H1 (cell line): ENCODE measurements around the gene MCF2L. TPM values are rescaled to one million over a fixed set of nuclear protein-coding genes. Genes with fewer than 3 reads are reported as not detected.

ENCODE experiments used
- CTCF ChIA-PET: fragments of 300-600 bp; sonication (Branson Sonifier 250); formaldehyde crosslinking; loops from one replicate; lab custom pipeline; 2021; ENCODE audit not compliant: partially characterized antibody; lab: Charles Lee
- POLR2A ChIA-PET: fragments of 300-600 bp; sonication (Branson Sonifier 250); formaldehyde crosslinking; loops from one replicate; lab custom pipeline; 2021; ENCODE audit warnings: inconsistent platforms; ENCODE audit not compliant: partially characterized antibody; lab: Charles Lee
- DNase-seq, 2 experiments: peaks; one replicate each; pipeline versions ENCODE4 v3.0.0 to v3.0.0-alpha.2; 2010 to 2022; ENCODE audit warnings: low spot score in 2 of 2, low read depth in 1 of 2, mixed read lengths in 1 of 2
- FAIRE-seq: peaks from 2 replicates; lab custom pipeline; 2011; peaks lifted over from hg19 to GRCh38; lab: Jason Lieb, UNC
- H2AFZ ChIP-seq: 2 replicates; pipeline ENCODE4 v1.8.1; 2012; ENCODE audit warnings: low read length, inconsistent platforms
- H2AK5ac ChIP-seq: 2 replicates; pipeline ENCODE4 v1.6.1; 2013; ENCODE audit warnings: low read depth, low read length
- H2BK120ac ChIP-seq: replicated peaks from 2 replicates; pipeline ENCODE3; 2013; ENCODE audit warnings: low read depth, low read length, inconsistent platforms
- H2BK12ac ChIP-seq: 2 replicates; pipeline ENCODE4 v1.6.1; 2013; ENCODE audit warnings: low read depth, low read length
- H2BK15ac ChIP-seq: 2 replicates; pipeline ENCODE4 v1.6.1; 2013; ENCODE audit warnings: low read length
- H2BK20ac ChIP-seq: 2 replicates; pipeline ENCODE4 v1.6.1; 2013; ENCODE audit warnings: low read length
- H2BK5ac ChIP-seq: 2 replicates; pipeline ENCODE4 v1.6.1; 2013; ENCODE audit warnings: low read depth, low read length
- H3K14ac ChIP-seq: 2 replicates; pipeline ENCODE4 v1.6.1; 2013; ENCODE audit warnings: inconsistent platforms; ENCODE audit not compliant: insufficient read length
- H3K18ac ChIP-seq: 2 replicates; pipeline ENCODE4 v1.6.1; 2013; ENCODE audit warnings: low read length; ENCODE audit errors: extremely low read depth
- H3K23ac ChIP-seq: 2 replicates; pipeline ENCODE4 v1.6.1; 2013; ENCODE audit warnings: inconsistent platforms; ENCODE audit not compliant: insufficient read length
- H3K23me2 ChIP-seq: 2 replicates; pipeline ENCODE4 v1.6.1; 2013; ENCODE audit warnings: low read depth, low read length
- H3K27ac ChIP-seq: 2 replicates; pipeline ENCODE4 v1.6.1; 2011; ENCODE audit warnings: low read depth, low read length, inconsistent platforms
- H3K27me3 ChIP-seq, 4 experiments: replicated peaks in 1 of 4; 1 replicate in 1 of 4; 2 replicates in 3 of 4; pipeline versions ENCODE4 v1.6.1 to v1.8.1; 2011 to 2013; ENCODE audit warnings: low read length in 3 of 4, mild to moderate bottlenecking in 3 of 4, inconsistent platforms in 2 of 4, mixed read lengths in 2 of 4, moderate library complexity in 1 of 4; ENCODE audit not compliant: control insufficient read depth in 3 of 4, insufficient read depth in 3 of 4; ENCODE audit errors: extremely low read depth in 1 of 4
- H3K36me3 ChIP-seq, 4 experiments: 2 replicates each; pipeline versions ENCODE4 v1.6.1 to v1.8.1; 2011 to 2013; ENCODE audit warnings: mild to moderate bottlenecking in 4 of 4, low read length in 3 of 4, moderate library complexity in 2 of 4, control low read depth in 1 of 4, inconsistent platforms in 1 of 4; ENCODE audit not compliant: insufficient read depth in 4 of 4, control insufficient read depth in 2 of 4
- H3K4ac ChIP-seq: replicated peaks from 2 replicates; pipeline ENCODE3; 2013; ENCODE audit warnings: low read length, low read depth, mixed read lengths, inconsistent platforms; ENCODE audit not compliant: insufficient read length
- H3K4me1 ChIP-seq, 4 experiments: replicated peaks in 1 of 4; 1 replicate in 1 of 4; 2 replicates in 3 of 4; pipeline versions ENCODE4 v1.6.1 to v1.8.1; 2011 to 2013; ENCODE audit warnings: low read length in 3 of 4, inconsistent platforms in 2 of 4, mixed read lengths in 1 of 4; ENCODE audit not compliant: insufficient read depth in 4 of 4, control insufficient read depth in 3 of 4
- H3K4me2 ChIP-seq, 2 experiments: 2 replicates each; pipeline versions ENCODE4 v1.6.1 to v1.8.1; 2011 to 2013; ENCODE audit warnings: low read depth in 2 of 2, low read length in 2 of 2, control low read depth in 1 of 2, inconsistent platforms in 1 of 2, mild to moderate bottlenecking in 1 of 2; ENCODE audit not compliant: insufficient read depth in 1 of 2
- H3K4me3 ChIP-seq, 4 experiments: fragments of 200-600, 300-600 bp in 1 of 4; sonication (generic), shearing (Covaris generic), sonication (Bioruptor Twin) in 1 of 4; 2 replicates each; pipeline versions ENCODE4 v1.5.1 to v1.8.1; 2011 to 2016; ENCODE audit warnings: low read length in 4 of 4, low read depth in 3 of 4, control low read depth in 2 of 4, inconsistent platforms in 2 of 4, mild to moderate bottlenecking in 2 of 4, mixed read lengths in 1 of 4, moderate library complexity in 1 of 4; ENCODE audit not compliant: insufficient read depth in 2 of 4; ENCODE audit errors: extremely low read depth in 1 of 4
- H3K56ac ChIP-seq: replicated peaks from 2 replicates; pipeline ENCODE3; 2013; ENCODE audit warnings: low read depth, mild to moderate bottlenecking, mixed read lengths, low read length, inconsistent platforms; ENCODE audit not compliant: insufficient read length
- H3K79me1 ChIP-seq: 2 replicates; pipeline ENCODE4 v1.6.1; 2013; ENCODE audit warnings: low read depth, low read length, control low read depth
- H3K79me2 ChIP-seq, 2 experiments: 2 replicates each; pipeline versions ENCODE4 v1.6.1 to v1.8.1; 2012 to 2013; ENCODE audit warnings: low read length in 2 of 2, mild to moderate bottlenecking in 2 of 2, inconsistent platforms in 1 of 2; ENCODE audit not compliant: insufficient read depth in 2 of 2, control insufficient read depth in 1 of 2
- H3K9ac ChIP-seq, 4 experiments: replicated peaks in 1 of 4; 1 replicate in 1 of 4; 2 replicates in 3 of 4; pipeline versions ENCODE4 v1.6.1 to v1.8.1; 2011 to 2013; ENCODE audit warnings: low read depth in 3 of 4, low read length in 3 of 4, control low read depth in 2 of 4, mild to moderate bottlenecking in 2 of 4, moderate library complexity in 2 of 4, inconsistent platforms in 1 of 4; ENCODE audit errors: extremely low read depth in 1 of 4
- H3K9me3 ChIP-seq, 2 experiments: 2 replicates each; pipeline versions ENCODE4 v1.6.1 to v1.8.1; 2012 to 2013; ENCODE audit warnings: mild to moderate bottlenecking in 2 of 2, moderate library complexity in 2 of 2, control low read depth in 1 of 2, inconsistent platforms in 1 of 2, low read depth in 1 of 2, low read length in 1 of 2, mixed read lengths in 1 of 2; ENCODE audit not compliant: insufficient read depth in 2 of 2
- H4K20me1 ChIP-seq, 2 experiments: replicated peaks in 1 of 2; 2 replicates each; pipeline versions ENCODE3 to v1.8.1; 2011 to 2013; ENCODE audit warnings: inconsistent platforms in 2 of 2, low read length in 2 of 2, mild to moderate bottlenecking in 1 of 2; ENCODE audit not compliant: insufficient read depth in 2 of 2, control insufficient read depth in 1 of 2
- H4K5ac ChIP-seq: 2 replicates; pipeline ENCODE4 v1.6.1; 2013; ENCODE audit warnings: low read length, low read depth, mixed read lengths, inconsistent platforms; ENCODE audit not compliant: insufficient read length
- H4K8ac ChIP-seq: 2 replicates; pipeline ENCODE4 v1.8.0; 2013; ENCODE audit warnings: mild to moderate bottlenecking, moderate library complexity, low read length, inconsistent platforms; ENCODE audit not compliant: insufficient read depth; ENCODE audit errors: extremely low read depth
- H4K91ac ChIP-seq: replicated peaks from 2 replicates; pipeline ENCODE3; 2013; ENCODE audit warnings: low read length, mixed read lengths, inconsistent platforms; ENCODE audit not compliant: insufficient read length
- EGR1 ChIP-seq: IDR thresholded peaks from 2 replicates; pipeline ENCODE4 v1.6.1; 2011; ENCODE audit warnings: low read depth, low read length, borderline replicate concordance
- GABPA ChIP-seq: IDR thresholded peaks from 2 replicates; pipeline ENCODE4 v1.6.1; 2011; ENCODE audit warnings: mild to moderate bottlenecking, low read length, moderate library complexity, borderline replicate concordance; ENCODE audit not compliant: insufficient read depth
- KDM1A ChIP-seq: fragments of 200-600, 300-600 bp; sonication (generic); IDR thresholded peaks from 2 replicates; pipeline ENCODE4 v1.7.1; 2016; ENCODE audit warnings: mild to moderate bottlenecking, low read length, borderline replicate concordance
- RAD21 ChIP-seq, 2 experiments: IDR thresholded peaks in 1 of 2; conservative IDR thresholded peaks in 1 of 2; 2 replicates each; pipeline ENCODE4 v1.6.1; 2011; ENCODE audit warnings: low read depth in 2 of 2, low read length in 2 of 2, improper control_type of control experiment in 1 of 2, inconsistent platforms in 1 of 2, mild to moderate bottlenecking in 1 of 2, moderate library complexity in 1 of 2
- WGBS, 2 experiments: shearing (Covaris generic) in 1 of 2; methylation state at CpG; one replicate each; pipeline versions ENCODE4 v1.1.6 to v1.1.7; 2013 to 2015; ENCODE audit warnings: low lambda C conversion rate in 2 of 2, mixed read lengths in 2 of 2, inconsistent platforms in 1 of 2, low coverage in 1 of 2, missing lambda C conversion rate in 1 of 2; ENCODE audit not compliant: insufficient replicate concordance in 2 of 2, insufficient coverage in 1 of 2, insufficient read length in 1 of 2; ENCODE audit errors: extremely low coverage in 1 of 2, missing lambda C conversion rate in 1 of 2; 5-methylcytosine and 5-hydroxymethylcytosine counted together
- polyA plus RNA-seq, 7 experiments: library from polyadenylated mRNA; depleted of rRNA in 3 of 7; stranded (reverse) in 5 of 7; unstranded in 2 of 7; fragments of >200 nt in 5 of 7; fragments of 200-250 nt in 2 of 7; gene quantifications; 1 replicate in 5 of 7; 2 replicates in 1 of 7; 4 replicates in 1 of 7; pipeline versions ENCODE4 v1.2.1 to v1.2.3, GENCODE V29; 2011 to 2013; ENCODE audit warnings: missing spikeins in 2 of 7, mixed read lengths in 2 of 7
- total RNA-seq: library from RNA; stranded (reverse); fragmentation: NEBNext Ultra II Directional; extraction: Animal tissue kit (Norgen Biotek cat#: 25700); gene quantifications from 2 replicates; pipeline ENCODE4 v1.2.1, GENCODE V29; 2021
- TF ChIP-seq, protein P1 (sequence below), 3 experiments: IDR thresholded peaks; 1 replicate in 2 of 3; 2 replicates in 1 of 3; pipeline versions ENCODE4 v1.5.1 to v1.6.1; 2011; ENCODE audit warnings: low read length in 3 of 3, mild to moderate bottlenecking in 3 of 3, inconsistent platforms in 2 of 3, low read depth in 1 of 3, moderate library complexity in 1 of 3; ENCODE audit not compliant: insufficient read depth in 1 of 3; ENCODE audit errors: control extremely low read depth in 1 of 3

MCF2L gene
- total and polyA plus RNA-seq, 2 of the 8 experiments (the other 6 are each of a cell fraction or from before 2014, with no cell fraction given): 10.1 to 24.4 TPM

DNA sequence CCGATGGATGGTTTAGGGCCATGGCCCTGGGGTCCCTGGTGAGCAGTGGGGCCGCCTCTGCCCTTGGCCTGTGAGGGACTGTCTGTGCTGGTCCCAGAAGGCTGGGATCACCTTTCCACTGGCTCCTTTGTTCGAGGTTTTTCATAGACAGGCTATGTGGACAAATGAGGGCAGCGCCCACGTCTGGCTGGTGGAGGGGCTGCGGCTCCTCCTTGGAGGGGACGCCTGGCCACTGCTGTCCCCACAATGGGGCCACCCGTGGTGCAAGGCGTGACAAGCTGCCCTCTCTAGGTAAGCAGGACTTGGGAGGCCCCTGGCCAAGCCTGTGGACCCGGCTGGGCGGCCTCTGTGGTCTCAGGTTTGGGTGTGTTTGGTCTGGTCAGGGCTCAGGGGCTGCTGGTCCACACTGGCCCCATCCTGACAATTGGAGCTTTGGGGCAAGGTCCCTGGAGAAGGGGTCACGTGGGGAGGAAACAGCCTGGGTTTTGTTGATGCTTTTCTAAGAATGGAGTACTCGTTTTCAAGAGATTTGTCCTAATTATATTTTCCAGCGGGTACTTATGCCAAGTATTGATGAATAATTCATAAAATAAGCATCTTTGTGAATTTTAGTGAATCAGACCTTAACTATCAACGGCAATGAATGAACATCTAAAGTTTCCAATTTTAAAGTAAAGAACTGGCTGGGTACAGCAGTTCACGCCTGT is 33.3 kb downstream of the MCF2L start:
- FAIRE-seq: no peak
- no peak overlapping the region for H3K27ac ChIP-seq

More for the DNA sequence above, 33.3 kb downstream of the MCF2L start:
- no peak overlapping the region for H2BK120ac ChIP-seq
- H3K4ac ChIP-seq: no peak overlapping the region
- DNase-seq: peak; percentile 21 to 84
- H4K91ac ChIP-seq: no peak overlapping the region
- H3K23me2 ChIP-seq: no peaks in the 10 kb centered on the region
- no peaks in the 10 kb centered on the region; a peak in 1 of 4 replicates for H3K79me2 ChIP-seq
- H4K5ac ChIP-seq: no peak overlapping the region
- H2AK5ac ChIP-seq: no peak overlapping the region
- H3K56ac ChIP-seq: no peak overlapping the region
- no peak overlapping the region for H2AFZ ChIP-seq
- H2BK15ac ChIP-seq: no peak overlapping the region
- peaks cover 2 to 6% of the 10 kb centered on the region in 2 experiments for H4K20me1 ChIP-seq
- H3K79me1 ChIP-seq: peaks cover 4% of the 10 kb centered on the region; the same call in 1 of the 2 replicates
- no peak overlapping the region for H3K4me2 ChIP-seq
- ChIA-PET CTCF (interaction anchor here (0.6 to 2.3 kb wide), 11 partner anchors 10 to 162 kb away, joined by 3 to 4 read pairs (median 3); no protein-coding TSS in a partner anchor), POLR2A (no interaction called here)
- no peak overlapping the region for H3K18ac ChIP-seq
- peaks cover 0 to 4% (median 1%) of the 10 kb centered on the region in 4 experiments; a peak in 1 of 7 replicates for H3K4me1 ChIP-seq
- H3K14ac ChIP-seq: no peak overlapping the region
- H3K9me3 ChIP-seq: no peaks in the 10 kb centered on the region
- no peak overlapping the region for H3K4me3 ChIP-seq
- H2BK12ac ChIP-seq: no peak overlapping the region
- H3K27me3 ChIP-seq: no peaks in the 10 kb centered on the region
- H4K8ac ChIP-seq: peak overlapping the region; percentile 39
- TF ChIP-seq RAD21 (IDR thresholded peaks at IDR 0.05 in 1 of 2, conservative IDR thresholded peaks at IDR 0.05 in 1 of 2; ENCODE audit: low read depth in 2 of 2, low read length in 2 of 2): peak; percentile 56 to 73; a peak in 3 of 4 replicates
- no peak for TF ChIP-seq KDM1A
- peak; percentile 73; the same call in 1 of the 2 replicates for TF ChIP-seq GABPA
- TF ChIP-seq, protein P1, sequence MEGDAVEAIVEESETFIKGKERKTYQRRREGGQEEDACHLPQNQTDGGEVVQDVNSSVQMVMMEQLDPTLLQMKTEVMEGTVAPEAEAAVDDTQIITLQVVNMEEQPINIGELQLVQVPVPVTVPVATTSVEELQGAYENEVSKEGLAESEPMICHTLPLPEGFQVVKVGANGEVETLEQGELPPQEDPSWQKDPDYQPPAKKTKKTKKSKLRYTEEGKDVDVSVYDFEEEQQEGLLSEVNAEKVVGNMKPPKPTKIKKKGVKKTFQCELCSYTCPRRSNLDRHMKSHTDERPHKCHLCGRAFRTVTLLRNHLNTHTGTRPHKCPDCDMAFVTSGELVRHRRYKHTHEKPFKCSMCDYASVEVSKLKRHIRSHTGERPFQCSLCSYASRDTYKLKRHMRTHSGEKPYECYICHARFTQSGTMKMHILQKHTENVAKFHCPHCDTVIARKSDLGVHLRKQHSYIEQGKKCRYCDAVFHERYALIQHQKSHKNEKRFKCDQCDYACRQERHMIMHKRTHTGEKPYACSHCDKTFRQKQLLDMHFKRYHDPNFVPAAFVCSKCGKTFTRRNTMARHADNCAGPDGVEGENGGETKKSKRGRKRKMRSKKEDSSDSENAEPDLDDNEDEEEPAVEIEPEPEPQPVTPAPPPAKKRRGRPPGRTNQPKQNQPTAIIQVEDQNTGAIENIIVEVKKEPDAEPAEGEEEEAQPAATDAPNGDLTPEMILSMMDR (IDR thresholded peaks at IDR 0.05; ENCODE audit: control extremely low read depth in 1 of 3, insufficient read depth in 1 of 3, low read depth in 1 of 3, low read length in 3 of 3): peak in 2 of 3 experiments; percentile 56 to 80; a peak in 3 of 4 replicates
- 0 out of 2 replicates have a peak, but pooled peaks have one; percentile 39 for TF ChIP-seq EGR1
- 74% methylated on average over 15 of the region's 16 CpGs; no CpG with 5 or more reads in 1 of the 2 experiments for WGBS, 2 experiments
- H2BK20ac ChIP-seq: no peak overlapping the region
- H3K23ac ChIP-seq: no peak overlapping the region
- H3K9ac ChIP-seq: no peak overlapping the region
- no peak overlapping the region for H2BK5ac ChIP-seq
- no peaks in the 10 kb centered on the region for H3K36me3 ChIP-seq
